GM10266 (cell line): ENCODE results near the gene EIPR1.

Experiments
- DNase-seq: peaks from one replicate; pipeline ENCODE4 v3.0.0; 2012; ENCODE audit errors: extremely low spot score
- CTCF ChIP-seq: IDR thresholded peaks from 2 replicates; pipeline ENCODE4 v1.5.1; 2012; ENCODE audit warnings: mild to moderate bottlenecking, low read depth; ENCODE audit not compliant: control insufficient read depth, insufficient read depth; ENCODE audit errors: missing control alignments

EIPR1 gene

GRCh38 chr2:3214806-3215404, 162.7 kb downstream of the EIPR1 start:
- TF ChIP-seq CTCF: no peak

GRCh38 chr2:3214065-3214464, 163.6 kb downstream of the EIPR1 start:
- TF ChIP-seq CTCF: no peak
- DNase-seq: no peak

More at GRCh38 chr2:3214806-3215404, 162.7 kb downstream of the EIPR1 start:
- DNase-seq: no peak

- DNase-seq: no peak
- TF ChIP-seq CTCF: no peak
These were observed 164.6 kb downstream of the EIPR1 start for GRCh38 chr2:3212984-3213383.

- TF ChIP-seq CTCF: no peak
These were observed 165.6 kb downstream of the EIPR1 start for GRCh38 chr2:3212061-3212362.

GRCh38 chr2:3211256-3212060, 166.2 kb downstream of the EIPR1 start:
- no peak for DNase-seq
- TF ChIP-seq CTCF: no peak

More at GRCh38 chr2:3212061-3212362, 165.6 kb downstream of the EIPR1 start:
- DNase-seq: no peak

- no peak for TF ChIP-seq CTCF
These were observed 167.4 kb downstream of the EIPR1 start for GRCh38 chr2:3210257-3210656.

GRCh38 chr2:3209258-3209657, 168.4 kb downstream of the EIPR1 start:
- TF ChIP-seq CTCF: no peak

More at GRCh38 chr2:3210257-3210656, 167.4 kb downstream of the EIPR1 start:
- no peak for DNase-seq

More at GRCh38 chr2:3209258-3209657, 168.4 kb downstream of the EIPR1 start:
- DNase-seq: no peak
